Mammary epithelial cell (primary cell): ENCODE data around the gene CBX5.

Experiments used
- CTCF ChIP-seq, 2 donors: IDR thresholded peaks in 1 of 2; conservative IDR thresholded peaks in 1 of 2; 2 replicates each; pipeline ENCODE4 v1.5.1; 2011 to 2012; ENCODE audit warnings: inconsistent platforms in 2 of 2, low read length in 2 of 2, mild to moderate bottlenecking in 2 of 2, control low read depth in 1 of 2, low read depth in 1 of 2; ENCODE audit not compliant: insufficient read depth in 1 of 2; ENCODE audit errors: extremely low read depth in 1 of 2
- EZH2 ChIP-seq: IDR thresholded peaks from 2 replicates; pipeline ENCODE4 v1.6.1; 2012; ENCODE audit warnings: low read length, inconsistent platforms, borderline replicate concordance

GRCh38 chr12:54215989-54216796 is 63.7 kb downstream of the CBX5 start:
- TF ChIP-seq CTCF (conservative IDR thresholded peaks at IDR 0.05 in 1 of 2, IDR thresholded peaks at IDR 0.05 in 1 of 2; ENCODE audit: extremely low read depth in 1 of 2, insufficient read depth in 1 of 2, low read depth in 1 of 2, low read length in 2 of 2), result no peak
- no peak for TF ChIP-seq EZH2
